HEK293T (cell line): ENCODE data around the gene KBTBD6.
"Not testable (repeated sequence)": the region's sequence is repeated elsewhere in the genome, so short reads cannot be mapped to it uniquely, and the experiment has no call there.

Experiments used
- CTCF ChIA-PET: fragments of 350-600 bp; formaldehyde crosslinking; extraction: SDS; loops from one replicate; lab custom pipeline; 2021; ENCODE audit warnings: antibody characterized with exemption, inconsistent platforms; lab: Yijun Ruan, JAX
- POLR2A ChIA-PET: fragments of 350-600 bp; formaldehyde crosslinking; extraction: SDS; loops from one replicate; lab custom pipeline; 2020; ENCODE audit warnings: antibody characterized with exemption, inconsistent platforms; lab: Yijun Ruan, JAX
- DNase-seq: peaks from one replicate; pipeline ENCODE4 v3.0.0; 2012; ENCODE audit warnings: mixed read lengths; ENCODE audit errors: extremely low spot score
- ARNT ChIP-seq: fragments of 450-650 bp; IDR thresholded peaks from 2 replicates; pipeline ENCODE4 v1.6.1; 2017; ENCODE audit warnings: mild to moderate bottlenecking
- BHLHE40 ChIP-seq: fragments of 450-650 bp; IDR thresholded peaks from 2 replicates; pipeline ENCODE4 v1.6.1; 2016; ENCODE audit warnings: mild to moderate bottlenecking, moderate library complexity, borderline replicate concordance
- CTBP1 ChIP-seq: fragments of 450-650 bp; IDR thresholded peaks from 2 replicates; pipeline ENCODE4 v1.6.1; 2016; ENCODE audit warnings: borderline replicate concordance
- ELF4 ChIP-seq: fragments of 450-650 bp; IDR thresholded peaks from 2 replicates; pipeline ENCODE4 v1.6.1; 2017; ENCODE audit warnings: antibody characterized with exemption
- FOXA1 ChIP-seq: fragments of 450-650 bp; IDR thresholded peaks from 2 replicates; pipeline ENCODE4 v1.6.1; 2016; ENCODE audit warnings: mild to moderate bottlenecking
- FOXK2 ChIP-seq: fragments of 450-650 bp; IDR thresholded peaks from 2 replicates; pipeline ENCODE4 v1.6.1; 2016; ENCODE audit warnings: mild to moderate bottlenecking
- FOXM1 ChIP-seq: fragments of 450-650 bp; IDR thresholded peaks from 2 replicates; pipeline ENCODE4 v1.6.1; 2017; ENCODE audit warnings: mild to moderate bottlenecking, borderline replicate concordance
- HDGF ChIP-seq: fragments of 450-650 bp; IDR thresholded peaks from 2 replicates; pipeline ENCODE4 v1.6.1; 2017; ENCODE audit warnings: antibody characterized with exemption, borderline replicate concordance
- L3MBTL2 ChIP-seq: fragments of 450-650 bp; conservative IDR thresholded peaks from 2 replicates; pipeline ENCODE4 v1.6.1; 2016; ENCODE audit warnings: mild to moderate bottlenecking
- LEF1 ChIP-seq: fragments of 450-650 bp; IDR thresholded peaks from 2 replicates; pipeline ENCODE4 v1.6.1; 2017; ENCODE audit warnings: mild to moderate bottlenecking, borderline replicate concordance
- NFRKB ChIP-seq: fragments of 450-650 bp; IDR thresholded peaks from 2 replicates; pipeline ENCODE4 v1.6.1; 2016; ENCODE audit warnings: mild to moderate bottlenecking, moderate library complexity
- SP1 ChIP-seq: fragments of 450-650 bp; IDR thresholded peaks from 2 replicates; pipeline ENCODE4 v1.6.1; 2017
- SUZ12 ChIP-seq: fragments of 450-650 bp; IDR thresholded peaks from 2 replicates; pipeline ENCODE4 v1.6.1; 2016; ENCODE audit warnings: mild to moderate bottlenecking
- TARDBP ChIP-seq: fragments of 450-650 bp; IDR thresholded peaks from 2 replicates; pipeline ENCODE4 v1.6.1; 2016
- ZNF384 ChIP-seq: fragments of 450-650 bp; IDR thresholded peaks from 2 replicates; pipeline ENCODE4 v1.6.1; 2016
- TF ChIP-seq, protein P1 (sequence below): fragments of 450-650 bp; IDR thresholded peaks from 2 replicates; pipeline ENCODE4 v1.6.1; 2016

KBTBD6 gene

DNA sequence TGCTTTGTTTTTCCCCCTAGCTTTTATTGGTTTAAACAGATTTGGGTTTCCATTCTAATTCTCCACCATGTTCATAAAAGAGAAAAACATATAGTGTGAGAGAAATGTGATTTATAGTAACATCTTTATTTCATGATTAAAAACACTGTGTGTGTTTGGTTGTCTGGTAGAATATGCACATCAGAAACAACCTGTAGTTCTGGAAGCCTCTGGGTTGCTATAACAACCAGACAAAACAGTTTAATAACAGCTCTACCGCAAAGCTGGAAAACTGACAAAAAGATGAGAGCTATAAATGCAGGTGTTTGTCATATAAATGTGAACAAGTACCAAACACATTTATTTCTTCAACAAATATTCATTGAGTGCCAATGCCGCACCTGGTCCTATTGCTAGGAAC, 9.8 kb downstream of the KBTBD6 start:
- ChIA-PET CTCF (no interaction called here), POLR2A (no interaction called here)
- DNase-seq: no peak
- no peak for TF ChIP-seq HDGF
- no peak for TF ChIP-seq TARDBP
- TF ChIP-seq FOXK2: no peak
- TF ChIP-seq LEF1: no peak
- TF ChIP-seq SP1: no peak
- no peak for TF ChIP-seq ZNF384
- TF ChIP-seq ELF4: no peak
- TF ChIP-seq CTBP1: no peak
- TF ChIP-seq NFRKB: no peak
- TF ChIP-seq ARNT: no peak
- TF ChIP-seq FOXM1: no peak

DNA sequence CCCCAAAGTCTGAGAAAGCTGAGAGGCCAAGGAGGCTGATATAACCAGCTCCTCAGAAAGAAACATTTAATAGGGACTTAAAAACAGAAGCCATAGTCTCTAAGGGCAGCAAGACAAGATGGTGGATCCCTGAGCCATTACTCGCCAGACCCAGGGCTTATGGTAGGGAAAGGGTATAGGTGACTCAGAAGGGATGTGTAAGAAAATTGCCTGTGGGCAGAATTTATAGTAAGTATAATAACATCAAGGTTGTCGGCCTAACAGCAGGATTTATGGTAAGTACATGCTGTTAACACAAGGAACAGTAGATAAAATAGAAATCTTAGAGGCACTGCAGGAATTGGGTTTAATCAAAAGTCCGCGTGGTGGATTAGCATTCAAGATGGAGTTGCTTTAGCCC, 14.7 kb downstream of the KBTBD6 start:
- ChIA-PET CTCF (no interaction called here), POLR2A (no interaction called here)
- TF ChIP-seq, protein P1, sequence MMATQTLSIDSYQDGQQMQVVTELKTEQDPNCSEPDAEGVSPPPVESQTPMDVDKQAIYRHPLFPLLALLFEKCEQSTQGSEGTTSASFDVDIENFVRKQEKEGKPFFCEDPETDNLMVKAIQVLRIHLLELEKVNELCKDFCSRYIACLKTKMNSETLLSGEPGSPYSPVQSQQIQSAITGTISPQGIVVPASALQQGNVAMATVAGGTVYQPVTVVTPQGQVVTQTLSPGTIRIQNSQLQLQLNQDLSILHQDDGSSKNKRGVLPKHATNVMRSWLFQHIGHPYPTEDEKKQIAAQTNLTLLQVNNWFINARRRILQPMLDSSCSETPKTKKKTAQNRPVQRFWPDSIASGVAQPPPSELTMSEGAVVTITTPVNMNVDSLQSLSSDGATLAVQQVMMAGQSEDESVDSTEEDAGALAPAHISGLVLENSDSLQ: peak; percentile 35; the same call in 1 of the 2 replicates
- no peak for TF ChIP-seq SUZ12

DNA sequence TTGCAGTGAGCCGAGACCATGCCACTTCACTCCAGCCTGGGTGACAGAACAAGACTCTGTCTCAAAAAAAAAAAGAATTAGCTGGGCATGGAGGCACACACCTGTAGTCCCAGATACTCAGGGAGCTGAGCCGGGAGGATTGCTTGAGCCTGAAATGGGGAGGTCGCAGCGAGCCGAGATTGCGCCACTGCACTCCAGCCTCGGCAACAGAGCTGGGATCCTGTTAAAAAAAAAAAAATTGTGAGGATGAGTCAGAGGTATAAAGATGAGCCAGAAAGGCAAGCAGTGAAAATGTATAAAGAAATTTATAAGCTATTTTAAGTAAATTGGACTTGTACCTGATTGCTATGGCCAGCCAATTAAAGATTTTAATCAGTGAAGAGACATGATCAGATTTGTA, 21.1 kb downstream of the KBTBD6 start:
- CTCF ChIA-PET: interaction anchor here (0.6 kb wide), 1 partner anchor 9 kb away, joined by 4 read pairs; no protein-coding TSS in a partner anchor
- no peak for DNase-seq
- TF ChIP-seq, protein P1: no peak
- TF ChIP-seq L3MBTL2: no peak
- no peak for TF ChIP-seq FOXM1
- TF ChIP-seq NFRKB: no peak
- no peak for TF ChIP-seq CTBP1
- POLR2A ChIA-PET: interaction anchor here (0.7 kb wide), 1 partner anchor 153 kb away, joined by 4 read pairs; no protein-coding TSS in a partner anchor

More for the DNA sequence above, 14.7 kb downstream of the KBTBD6 start:
- no peak for DNase-seq

DNA sequence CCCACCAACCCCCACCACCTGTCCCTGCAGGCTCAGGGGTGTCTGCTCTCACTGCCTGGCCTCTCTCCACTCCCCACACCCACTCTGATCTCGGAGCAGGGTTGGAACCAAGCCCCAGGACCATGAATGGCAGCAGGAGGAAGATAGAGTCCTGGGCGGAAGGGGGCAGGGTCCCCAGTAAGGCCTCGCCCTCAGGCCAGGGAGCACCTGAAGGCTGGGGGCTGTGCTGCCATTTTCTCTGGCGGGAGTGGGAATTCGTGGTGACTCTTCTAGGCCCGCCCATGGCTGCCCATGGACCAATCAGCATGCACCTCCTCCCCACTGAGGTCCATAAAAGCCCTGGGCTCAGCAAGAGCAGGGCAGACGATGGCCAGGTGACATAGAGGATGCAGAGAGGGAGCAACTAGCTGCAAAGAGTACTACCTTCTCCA, 25.0 kb downstream of the KBTBD6 start:
- DNase-seq: no peak
- POLR2A ChIA-PET: no interaction called here
- no peak for TF ChIP-seq ZNF384
- TF ChIP-seq SUZ12: no peak
- TF ChIP-seq, protein P1: no peak
- TF ChIP-seq CTBP1: no peak
- TF ChIP-seq BHLHE40: no peak
- TF ChIP-seq NFRKB: no peak
- no peak for TF ChIP-seq FOXM1
- no peak for TF ChIP-seq FOXA1
- no peak for TF ChIP-seq SP1
- TF ChIP-seq TARDBP: no peak
- TF ChIP-seq FOXK2: no peak
- TF ChIP-seq LEF1: no peak
- no peak for TF ChIP-seq ELF4
- no peak for TF ChIP-seq ARNT
- no peak for TF ChIP-seq L3MBTL2
- TF ChIP-seq HDGF: no peak
- CTCF ChIA-PET: no interaction called here

DNA sequence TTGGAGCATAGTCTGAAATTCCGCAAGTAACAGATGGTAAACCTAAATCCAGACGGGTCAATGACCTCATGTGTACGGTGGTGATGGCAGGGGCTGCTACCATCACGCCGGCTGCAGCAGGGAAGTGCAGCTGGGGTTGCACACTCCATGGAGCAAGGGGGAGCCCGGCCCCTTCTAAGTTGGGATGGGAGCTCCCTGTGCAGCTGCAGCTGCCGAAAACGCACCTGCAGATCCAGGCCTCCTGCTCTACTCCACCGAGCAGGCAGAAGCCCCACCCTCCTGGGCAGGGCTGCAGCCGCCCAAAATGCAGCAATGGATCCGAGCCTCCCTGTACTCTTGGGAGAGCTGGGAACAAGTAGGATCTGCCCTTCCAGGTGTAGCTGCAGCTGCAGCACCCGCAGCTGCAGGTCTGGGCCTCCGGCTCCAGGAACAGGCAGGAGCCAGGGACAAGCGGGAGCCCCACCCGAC, 25.5 kb downstream of the KBTBD6 start:
- CTCF ChIA-PET: no interaction called here

DNA sequence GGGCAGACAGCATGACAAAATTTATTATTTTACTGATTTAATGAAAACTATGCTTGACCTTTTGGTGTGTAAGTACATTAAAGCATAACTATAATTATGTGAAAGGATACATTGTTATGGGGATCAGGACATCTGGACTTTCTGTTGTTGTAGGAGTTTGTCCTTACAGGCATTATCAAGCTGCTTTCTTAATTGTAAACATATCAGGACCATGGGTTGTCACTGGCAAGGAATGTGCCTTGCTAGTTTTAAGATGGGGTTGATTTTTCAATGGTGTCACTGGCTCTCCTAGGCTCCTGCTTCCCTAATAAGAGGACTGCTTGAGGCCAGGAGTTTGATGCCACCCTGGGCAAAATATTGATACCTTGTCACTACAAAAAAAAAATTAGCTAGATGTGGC, 32.6 kb downstream of the KBTBD6 start:
- CTCF ChIA-PET: no interaction called here
- POLR2A ChIA-PET: no interaction called here
- no peak for DNase-seq
- TF ChIP-seq SP1 (no peak), FOXK2 (no peak), ARNT (no peak)

More for the DNA sequence above, 25.5 kb downstream of the KBTBD6 start:
- TF ChIP-seq CTBP1 (no peak), L3MBTL2 (no peak), SP1 (no peak), TARDBP (no peak), HDGF (no peak), BHLHE40 (no peak), FOXM1 (no peak)
- TF ChIP-seq, protein P1: no peak
- DNase-seq: no peak
- POLR2A ChIA-PET: no interaction called here

DNA sequence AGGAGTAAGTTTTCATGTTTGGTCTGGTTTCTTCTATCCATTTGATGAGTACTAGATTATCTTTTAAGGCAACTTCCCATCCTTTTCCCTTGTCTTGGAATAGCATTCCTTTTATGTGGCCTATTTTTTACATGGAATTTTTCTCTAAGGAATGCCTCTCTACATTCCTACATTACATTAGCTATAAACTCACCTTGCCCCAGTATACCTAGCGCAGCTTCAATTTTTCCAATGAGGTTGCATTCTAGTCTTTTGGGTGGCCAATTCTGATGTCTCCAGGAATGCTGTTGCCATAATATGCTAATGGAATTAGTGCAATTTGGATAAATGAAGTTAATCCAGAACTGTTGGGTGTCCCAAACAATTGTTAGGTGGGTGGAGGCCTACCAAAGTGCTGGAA, 33.8 kb downstream of the KBTBD6 start:
- no peak for DNase-seq
- ChIA-PET CTCF (no interaction called here), POLR2A (no interaction called here)
- no peak for TF ChIP-seq FOXA1
- no peak for TF ChIP-seq HDGF
- TF ChIP-seq TARDBP: no peak
- no peak for TF ChIP-seq CTBP1
- TF ChIP-seq NFRKB: no peak
- TF ChIP-seq LEF1: no peak
- no peak for TF ChIP-seq ARNT
- TF ChIP-seq BHLHE40: no peak
- no peak for TF ChIP-seq SP1
- no peak for TF ChIP-seq ZNF384
- no peak for TF ChIP-seq SUZ12
- TF ChIP-seq FOXM1: no peak
- no peak for TF ChIP-seq ELF4
- no peak for TF ChIP-seq L3MBTL2
- no peak for TF ChIP-seq FOXK2
- TF ChIP-seq, protein P1: no peak

DNA sequence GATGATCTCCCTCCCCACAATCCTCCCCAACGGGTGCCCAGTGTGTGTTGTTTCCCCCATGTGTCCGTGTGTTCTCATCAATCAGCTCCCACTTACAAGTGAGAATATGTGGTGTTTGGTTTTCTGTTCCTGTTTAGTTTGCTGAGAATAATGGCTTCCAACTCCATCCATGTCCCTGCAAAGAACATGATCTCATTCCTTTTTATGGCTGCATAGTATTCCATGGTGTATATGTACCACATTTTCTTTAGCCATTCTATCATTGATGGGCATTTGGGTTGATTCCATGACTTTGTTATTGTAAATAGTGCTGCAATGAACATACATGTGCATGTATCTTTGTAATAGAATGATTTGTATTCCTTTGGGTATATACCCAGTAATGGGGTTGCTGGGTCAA, 36.9 kb downstream of the KBTBD6 start:
- DNase-seq, POLR2A ChIA-PET: not testable (repeated sequence)
- CTCF ChIA-PET: interaction anchor here (0.7 kb wide), 1 partner anchor 31 kb away, joined by 3 read pairs; no protein-coding TSS in a partner anchor
